NCI-H774 (cell line): ENCODE results near the gene SLC17A5.
"Not testable (repeated sequence)": the region's sequence is repeated elsewhere in the genome, so short reads cannot be mapped to it uniquely, and the experiment has no call there.

Experiments used
- DNase-seq: peaks from one replicate; lab custom pipeline; 2025; lab: John Stamatoyannopoulos, UW

Gene SLC17A5

GRCh38 chr6:73653571-73654424, at the start of gene SLC17A5:
Gene SLC17A5 (minus strand): TSS chr6:73653992. CDS start chr6:73653886, 106 bp downstream.
- DNase-seq = peak; percentile 99

GRCh38 chr6:73703466-73703865, 49.7 kb upstream of the SLC17A5 start:
- DNase-seq = no peak

GRCh38 chr6:73702444-73702843, 48.7 kb upstream of the SLC17A5 start:
- DNase-seq = no peak

- no peak for DNase-seq
Measured at GRCh38 chr6:73699676-73700459, 46.1 kb upstream of the SLC17A5 start.

- DNase-seq = no peak
Measured at GRCh38 chr6:73696966-73697655, 43.3 kb upstream of the SLC17A5 start.

GRCh38 chr6:73695619-73696421, 42.0 kb upstream of the SLC17A5 start, which contains the start of gene CD109:
Gene CD109 (plus strand): TSS chr6:73696203. CDS start chr6:73696216, 13 bp downstream.
- DNase-seq = peak; percentile 59

- DNase-seq = no peak
Measured at GRCh38 chr6:73694711-73695411, 41.1 kb upstream of the SLC17A5 start.

GRCh38 chr6:73691512-73691911, 37.7 kb upstream of the SLC17A5 start:
- no peak for DNase-seq

- no peak for DNase-seq
Measured at GRCh38 chr6:73690056-73690455, 36.3 kb upstream of the SLC17A5 start.

- no peak for DNase-seq
Measured at GRCh38 chr6:73688351-73688750, 34.6 kb upstream of the SLC17A5 start.

GRCh38 chr6:73683574-73683973, 29.8 kb upstream of the SLC17A5 start:
- not testable (repeated sequence) for DNase-seq

GRCh38 chr6:73680289-73680918, 26.6 kb upstream of the SLC17A5 start:
- no peak for DNase-seq

- not testable (repeated sequence) for DNase-seq
Measured at GRCh38 chr6:73679846-73680245, 26.1 kb upstream of the SLC17A5 start.

GRCh38 chr6:73679009-73679408, 25.2 kb upstream of the SLC17A5 start:
- no peak for DNase-seq

- peak; percentile 77 for DNase-seq
Measured at GRCh38 chr6:73675466-73676098, 21.8 kb upstream of the SLC17A5 start.

GRCh38 chr6:73671911-73672685, 18.3 kb upstream of the SLC17A5 start:
- DNase-seq = no peak

GRCh38 chr6:73669005-73669404, 15.2 kb upstream of the SLC17A5 start:
- DNase-seq = no peak

GRCh38 chr6:73667798-73668197, 14.0 kb upstream of the SLC17A5 start:
- DNase-seq = no peak

- no peak for DNase-seq
Measured at GRCh38 chr6:73666393-73666792, 12.6 kb upstream of the SLC17A5 start.
